ENCODE results near the gene TTLL5.

The TTLL5 gene

DNA sequence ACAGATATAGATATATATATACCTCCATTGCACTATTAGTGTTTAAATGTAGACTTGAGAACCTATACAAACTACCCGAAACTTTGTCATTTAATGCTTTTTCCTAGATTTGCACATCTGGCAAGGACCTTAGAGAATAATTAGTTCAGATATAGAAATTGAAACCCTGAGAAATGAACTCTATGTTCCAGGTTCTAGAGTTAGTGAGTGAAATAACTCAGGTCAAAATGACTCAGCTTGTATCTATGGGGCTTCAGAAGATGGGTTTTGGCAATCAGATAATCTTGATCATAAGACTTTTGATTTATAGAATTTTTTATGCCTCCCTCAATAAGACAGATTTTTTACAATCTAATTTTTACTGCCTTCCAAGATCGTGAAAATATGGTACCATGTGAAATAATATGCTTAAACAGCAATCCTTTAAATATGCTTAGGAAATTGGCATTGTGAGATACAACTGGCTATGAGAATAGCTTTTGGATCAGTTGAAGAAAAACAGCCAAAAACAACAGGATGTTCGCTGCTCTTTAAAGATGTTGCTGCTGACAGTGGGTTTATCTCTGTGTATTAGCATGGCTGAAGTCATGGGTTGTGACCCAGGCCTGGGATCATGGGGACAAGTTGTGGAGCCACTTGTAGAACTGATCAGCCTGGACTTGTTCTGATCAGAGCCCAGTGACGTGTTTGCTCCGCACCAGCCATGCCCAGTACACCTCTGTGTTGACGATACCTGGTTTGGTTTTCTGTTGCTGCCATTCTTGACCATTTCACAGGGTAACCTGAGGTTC, 63.6 kb downstream of the TTLL5 start:
- TF ChIP-seq GATA2 (IDR thresholded peaks at IDR 0.05; ENCODE audit: low read depth, low read length) (no peak), GATA3 (IDR thresholded peaks at IDR 0.05; ENCODE audit: low read depth, low read length) (no peak)

DNA sequence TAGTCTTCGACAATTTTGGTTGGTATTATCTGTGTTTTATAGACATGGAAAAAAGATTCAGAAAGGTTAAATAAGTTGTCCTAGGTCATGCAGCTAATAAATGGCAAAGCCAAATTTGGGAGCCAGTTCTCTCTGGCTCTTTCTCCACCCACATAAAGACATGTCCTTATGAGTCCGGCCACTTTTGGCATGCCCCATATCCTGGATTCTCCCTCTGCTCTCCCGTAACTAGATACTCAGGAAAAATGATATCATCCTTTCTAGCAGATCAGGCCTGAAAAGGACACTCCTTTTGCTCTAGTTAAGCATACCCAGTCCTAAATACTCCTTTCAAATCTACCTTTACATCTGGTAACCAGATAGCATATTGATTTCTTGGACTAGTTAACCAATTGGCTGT, 64.4 kb downstream of the TTLL5 start:
- TF ChIP-seq GATA3 (IDR thresholded peaks at IDR 0.05; ENCODE audit: low read depth, low read length): no peak
- TF ChIP-seq GATA2 (IDR thresholded peaks at IDR 0.05; ENCODE audit: low read depth, low read length): no peak

- no peak for TF ChIP-seq GATA3 (IDR thresholded peaks at IDR 0.05; ENCODE audit: low read depth, low read length)
These were observed 65.3 kb downstream of the TTLL5 start for GRCh38 chr14:75726321-75726720.

DNA sequence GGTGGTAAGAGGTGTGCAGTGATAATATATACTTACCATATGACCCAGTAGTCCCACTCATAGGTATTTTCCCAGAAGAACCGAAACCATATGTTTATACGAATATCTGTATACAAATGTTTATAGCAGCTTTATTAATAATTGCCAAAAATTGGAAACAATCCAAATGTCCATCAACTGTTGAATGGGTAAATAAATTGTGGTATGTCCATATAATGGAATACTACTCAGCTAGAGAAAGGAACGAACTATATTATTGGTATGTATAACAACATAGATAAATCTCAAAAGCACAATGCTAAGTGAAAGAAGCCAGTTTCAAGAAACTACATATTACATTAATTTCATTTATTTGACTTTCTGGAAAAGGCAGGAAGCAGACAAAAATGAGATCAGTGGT, 66.1 kb downstream of the TTLL5 start:
- TF ChIP-seq GATA2 (IDR thresholded peaks at IDR 0.05; ENCODE audit: low read depth, low read length) (no peak), GATA3 (IDR thresholded peaks at IDR 0.05; ENCODE audit: low read depth, low read length) (no peak)

- TF ChIP-seq GATA3 (IDR thresholded peaks at IDR 0.05; ENCODE audit: low read depth, low read length) (no peak), GATA2 (IDR thresholded peaks at IDR 0.05; ENCODE audit: low read depth, low read length) (no peak)
These were observed 71.8 kb downstream of the TTLL5 start for GRCh38 chr14:75732888-75733287.

GRCh38 chr14:75734854-75735253, 73.8 kb downstream of the TTLL5 start:
- TF ChIP-seq GATA2 (IDR thresholded peaks at IDR 0.05; ENCODE audit: low read depth, low read length): no peak
- no peak for TF ChIP-seq GATA3 (IDR thresholded peaks at IDR 0.05; ENCODE audit: low read depth, low read length)

DNA sequence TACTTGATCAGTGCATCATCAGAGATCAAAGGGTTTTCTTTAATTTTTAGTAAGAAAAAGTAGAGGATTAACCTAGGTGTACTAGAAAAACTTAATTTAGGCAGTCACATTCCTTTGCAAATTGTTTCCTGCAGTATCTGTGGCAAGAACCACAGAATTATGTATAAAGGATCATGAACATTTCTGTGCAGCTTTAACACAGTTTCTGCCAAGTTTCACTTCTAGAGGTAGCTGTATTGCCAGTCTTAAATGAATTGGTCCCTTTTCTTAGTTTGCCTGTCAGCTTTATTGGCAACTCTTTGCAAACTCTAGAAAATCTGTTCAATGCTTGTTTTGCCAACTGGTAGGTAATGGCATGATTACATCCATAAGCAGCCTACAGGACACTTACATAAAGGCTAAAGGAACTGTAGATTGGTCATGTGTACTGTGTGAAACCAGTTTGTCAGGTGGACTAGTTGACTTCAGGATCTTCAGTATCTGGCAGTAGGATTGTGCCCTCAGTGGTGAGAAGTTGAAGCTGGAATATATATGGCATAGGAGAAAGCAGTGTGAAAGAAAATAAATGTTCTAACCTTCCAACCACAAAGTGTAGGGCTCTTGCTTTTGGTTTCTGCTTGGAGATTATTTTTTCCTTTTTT, 75.9 kb downstream of the TTLL5 start:
- no peak for TF ChIP-seq GATA2 (IDR thresholded peaks at IDR 0.05; ENCODE audit: low read depth, low read length)
- no peak for TF ChIP-seq GATA3 (IDR thresholded peaks at IDR 0.05; ENCODE audit: low read depth, low read length)

DNA sequence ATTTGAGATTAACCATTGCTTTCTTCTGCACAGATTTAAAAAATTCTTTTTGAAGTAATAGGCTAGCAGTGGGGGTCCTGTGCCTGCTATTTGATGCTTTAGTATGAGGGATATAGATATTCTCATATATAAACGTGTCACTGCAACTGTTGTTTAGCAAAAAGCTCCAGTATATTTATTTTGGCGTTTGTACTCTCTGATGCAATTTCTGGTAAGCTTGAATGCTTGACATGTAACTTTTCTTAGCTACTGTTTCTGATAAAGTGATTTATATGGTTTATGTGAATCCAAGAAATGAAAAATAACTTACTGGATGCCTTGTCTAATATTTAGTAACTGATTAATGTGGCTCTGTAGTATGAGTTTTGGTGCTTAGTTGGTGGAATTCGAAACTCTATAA, 77.1 kb downstream of the TTLL5 start:
- TF ChIP-seq GATA3 (IDR thresholded peaks at IDR 0.05; ENCODE audit: low read depth, low read length) (no peak), GATA2 (IDR thresholded peaks at IDR 0.05; ENCODE audit: low read depth, low read length) (no peak)

GRCh38 chr14:75742867-75743266, 81.8 kb downstream of the TTLL5 start:
- TF ChIP-seq GATA3 (IDR thresholded peaks at IDR 0.05; ENCODE audit: low read depth, low read length) (no peak), GATA2 (IDR thresholded peaks at IDR 0.05; ENCODE audit: low read depth, low read length) (no peak)

DNA sequence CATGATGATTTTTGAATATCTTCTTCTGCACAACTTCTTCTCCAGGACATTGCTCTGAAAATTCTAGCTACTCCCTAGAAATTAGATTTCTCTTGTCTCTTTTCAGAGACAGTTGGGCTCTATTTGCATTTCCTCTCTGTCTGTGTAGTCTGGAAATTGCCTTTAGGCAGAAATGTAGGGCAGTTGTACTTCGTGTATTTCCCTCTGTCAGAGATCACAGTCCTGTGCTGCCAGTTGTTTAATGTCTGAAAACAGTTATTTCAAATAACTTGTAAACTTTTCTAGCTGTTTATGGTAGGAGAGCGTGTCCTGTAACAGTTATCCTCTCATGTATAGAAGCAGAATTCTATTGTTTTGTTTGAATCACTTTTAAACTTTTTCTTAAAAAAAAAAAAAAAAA, 86.9 kb downstream of the TTLL5 start:
- no peak for TF ChIP-seq GATA2 (IDR thresholded peaks at IDR 0.05; ENCODE audit: low read depth, low read length)

GRCh38 chr14:75748336-75748735, 87.3 kb downstream of the TTLL5 start:
- no peak for TF ChIP-seq GATA2 (IDR thresholded peaks at IDR 0.05; ENCODE audit: low read depth, low read length)

- no peak for TF ChIP-seq GATA2 (IDR thresholded peaks at IDR 0.05; ENCODE audit: low read depth, low read length)
- TF ChIP-seq GATA3 (IDR thresholded peaks at IDR 0.05; ENCODE audit: low read depth, low read length): no peak
These were observed 90.2 kb downstream of the TTLL5 start for GRCh38 chr14:75751296-75751695.

GRCh38 chr14:75752086-75752485, 91.0 kb downstream of the TTLL5 start:
- TF ChIP-seq GATA3 (IDR thresholded peaks at IDR 0.05; ENCODE audit: low read depth, low read length) (no peak), GATA2 (IDR thresholded peaks at IDR 0.05; ENCODE audit: low read depth, low read length) (no peak)

DNA sequence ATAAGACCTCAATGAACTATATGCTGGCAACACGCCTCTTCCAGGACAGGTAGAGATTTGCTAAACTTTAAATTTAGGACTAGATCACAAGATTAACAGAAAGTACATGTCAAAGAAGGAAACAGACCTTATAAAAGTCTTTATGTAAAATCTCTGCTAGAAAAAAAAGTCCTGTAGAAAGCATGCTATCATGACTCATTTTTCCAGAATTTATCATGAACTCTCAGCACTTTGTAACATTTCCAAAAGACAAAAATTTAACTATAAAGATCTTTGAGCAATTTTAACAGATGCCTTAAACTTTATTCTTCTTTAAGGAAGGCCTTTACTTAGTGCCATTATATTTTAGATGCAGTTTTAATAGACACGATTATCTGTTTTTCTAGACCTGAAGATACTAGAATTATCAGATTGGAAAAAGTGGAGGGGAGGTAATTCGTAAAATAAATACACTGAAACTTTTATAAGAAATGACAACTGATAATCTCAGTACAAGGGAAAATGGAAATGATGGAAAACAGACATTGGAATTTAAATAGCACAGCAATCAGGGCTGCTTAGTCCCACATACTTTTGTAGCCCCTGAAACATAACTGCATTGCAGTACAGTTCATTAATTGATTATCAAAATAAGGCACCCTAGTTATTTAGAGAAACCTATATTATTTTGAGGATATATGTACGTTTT, 92.0 kb downstream of the TTLL5 start:
- TF ChIP-seq GATA2 (IDR thresholded peaks at IDR 0.05; ENCODE audit: low read depth, low read length): no peak
- TF ChIP-seq GATA3 (IDR thresholded peaks at IDR 0.05; ENCODE audit: low read depth, low read length): no peak

- TF ChIP-seq GATA2 (IDR thresholded peaks at IDR 0.05; ENCODE audit: low read depth, low read length) (no peak), GATA3 (IDR thresholded peaks at IDR 0.05; ENCODE audit: low read depth, low read length) (no peak)
These were observed 92.7 kb downstream of the TTLL5 start for GRCh38 chr14:75753696-75754095.
